ENCODE measurements around the gene CLIP2.

DNA sequence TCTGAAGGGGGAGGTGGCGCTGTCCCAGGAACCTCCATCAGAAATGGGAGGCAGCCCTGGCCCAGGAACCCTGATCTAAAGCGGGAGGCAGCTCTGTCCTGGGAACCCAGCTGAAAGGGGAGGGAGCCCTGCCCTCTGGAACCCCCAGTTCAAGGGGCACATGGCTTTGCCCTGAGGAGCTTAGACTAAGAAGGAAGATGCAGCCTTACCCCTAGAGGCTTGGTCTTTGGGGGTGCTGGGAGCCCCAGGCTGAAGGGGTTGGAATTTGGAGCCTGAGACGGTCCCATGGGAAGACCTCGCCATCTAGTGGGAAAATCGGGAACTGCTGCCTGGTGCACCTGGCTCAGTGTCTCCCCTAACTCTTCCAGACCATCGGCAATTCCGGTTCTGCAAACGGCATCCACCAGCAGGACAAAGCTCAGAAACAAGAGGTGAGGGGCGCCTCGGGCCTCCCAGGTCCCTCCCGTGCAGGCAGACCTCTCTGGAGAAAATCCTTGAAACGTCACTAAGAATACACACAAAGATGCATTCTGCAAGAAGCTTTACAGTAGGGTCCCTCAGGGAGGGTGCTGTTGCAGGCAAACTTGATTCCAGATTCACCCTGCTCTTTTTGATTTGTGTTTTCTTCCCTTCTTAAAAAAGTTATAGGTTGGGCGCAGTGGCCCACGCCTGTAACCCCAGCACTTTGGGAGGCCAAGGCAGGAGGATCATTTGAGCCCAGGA lies 112.1 kb downstream of the CLIP2 start:
- TF ChIP-seq CTCF (tag by site-specific recombination; IDR thresholded peaks at IDR 0.05) (peak; percentile 72), ZNF792 (tag by site-specific recombination; IDR thresholded peaks at IDR 0.05) (no peak), ZNF768 (tag by site-specific recombination; IDR thresholded peaks at IDR 0.05) (no peak), ZBTB1 (tag by site-specific recombination; IDR thresholded peaks at IDR 0.05) (no peak), ZNF664 (tag by site-specific recombination; IDR thresholded peaks at IDR 0.05) (no peak), ZNF544 (tag by site-specific recombination; IDR thresholded peaks at IDR 0.05) (no peak), ZNF221 (tag by site-specific recombination; IDR thresholded peaks at IDR 0.05; ENCODE audit: borderline replicate concordance) (no peak)

Measured in HEK293 (cell line).